ENCODE data around the gene CD63.

DNA sequence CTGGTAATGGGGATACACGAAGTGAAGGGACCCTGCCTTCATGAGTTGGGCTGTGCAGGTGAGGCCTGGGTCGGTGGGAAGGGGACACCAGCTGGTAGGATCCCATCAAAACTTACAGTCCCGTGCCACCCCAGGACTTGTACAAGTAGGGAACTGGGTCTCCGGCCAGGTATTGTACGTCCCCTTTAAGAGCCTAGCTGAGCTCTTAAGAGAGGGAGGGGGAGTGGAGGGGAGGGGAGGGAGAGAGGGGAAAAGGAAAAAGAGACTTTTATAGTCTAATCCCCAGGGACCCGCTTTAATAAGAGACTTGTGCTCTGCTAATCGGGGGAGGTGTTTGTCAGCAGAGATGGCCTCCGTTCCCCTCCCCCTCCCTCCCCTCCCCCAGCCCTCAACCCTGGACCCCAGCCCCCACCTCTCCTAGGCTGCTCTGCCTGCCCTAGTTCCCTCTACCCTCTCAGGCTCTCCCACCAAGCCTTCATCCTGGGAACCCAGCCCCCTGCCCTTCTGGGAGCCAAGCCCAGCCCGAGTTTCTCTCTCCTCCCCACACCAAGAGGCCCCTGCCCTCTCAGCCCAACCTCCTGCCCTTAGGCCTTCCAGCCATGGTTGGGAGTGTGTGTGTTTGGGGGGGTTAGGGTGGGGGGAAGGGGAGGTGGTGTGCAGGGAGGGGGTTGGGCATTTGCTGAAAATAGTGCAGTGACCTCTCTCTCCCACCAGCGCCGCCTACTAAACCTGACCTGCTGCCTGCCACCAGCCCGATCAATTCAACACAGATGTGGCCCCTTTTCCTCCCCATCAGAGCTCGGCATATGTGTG, 16.8 kb upstream of the CD63 start:
- no peak for TF ChIP-seq DMBX1 (CRISPR knock-in tag; IDR thresholded peaks at IDR 0.05; ENCODE audit: borderline replicate concordance)
- no peak for TF ChIP-seq ZNF12 (CRISPR knock-in tag; IDR thresholded peaks at IDR 0.05)
- TF ChIP-seq POLR3A (IDR thresholded peaks at IDR 0.05; ENCODE audit: borderline replicate concordance, extremely low read depth, insufficient read depth, insufficient read length) = no peak

Data from K562 (cell line).